H9 (cell line): ENCODE data around the gene PTPN7. TPM values are rescaled to one million over a fixed set of nuclear protein-coding genes. Genes with fewer than 3 reads are reported as not detected.
A peak's percentile ranks its signal among the peaks of the same experiment; 100 is the strongest.

Experiments used
- DNase-seq: peaks from one replicate; pipeline ENCODE4 v3.0.0-alpha.2; 2017
- H2AFZ ChIP-seq: one replicate; pipeline ENCODE4 v1.6.1; 2013; ENCODE audit warnings: mild to moderate bottlenecking, low read length, control low read depth, moderate library complexity
- H2AK5ac ChIP-seq: 2 replicates; pipeline ENCODE4 v1.6.1; 2013; ENCODE audit warnings: low read length, control low read depth, mixed read lengths; ENCODE audit not compliant: insufficient read length
- H2BK120ac ChIP-seq: one replicate; pipeline ENCODE4 v1.6.1; 2013; ENCODE audit warnings: low read depth, mild to moderate bottlenecking, low read length, control low read depth, inconsistent platforms; ENCODE audit not compliant: poor library complexity, severe bottlenecking
- H2BK12ac ChIP-seq: 2 replicates; pipeline ENCODE4 v1.6.1; 2013; ENCODE audit warnings: low read length, control low read depth, mixed read lengths, low read depth; ENCODE audit not compliant: insufficient read length
- H2BK15ac ChIP-seq: 2 replicates; pipeline ENCODE4 v1.6.1; 2013; ENCODE audit warnings: low read depth, low read length, control low read depth
- H2BK20ac ChIP-seq: one replicate; pipeline ENCODE4 v1.6.1; 2013; ENCODE audit warnings: low read depth, mild to moderate bottlenecking, low read length, control low read depth, inconsistent platforms; ENCODE audit not compliant: poor library complexity, severe bottlenecking
- H2BK5ac ChIP-seq: 2 replicates; pipeline ENCODE4 v1.6.1; 2013; ENCODE audit warnings: low read length, control low read depth, mixed read lengths; ENCODE audit not compliant: insufficient read length
- H3K14ac ChIP-seq: 2 replicates; pipeline ENCODE4 v1.6.1; 2013; ENCODE audit warnings: low read length, control low read depth; ENCODE audit not compliant: insufficient read depth
- H3K18ac ChIP-seq: 2 replicates; pipeline ENCODE4 v1.6.1; 2013; ENCODE audit warnings: low read depth, mild to moderate bottlenecking, mixed read lengths, low read length, control low read depth; ENCODE audit not compliant: insufficient read length
- H3K23ac ChIP-seq: 2 replicates; pipeline ENCODE4 v1.6.1; 2013; ENCODE audit warnings: low read length, control low read depth, mixed read lengths, low read depth; ENCODE audit not compliant: insufficient read length
- H3K23me2 ChIP-seq: 2 replicates; pipeline ENCODE4 v1.6.1; 2013; ENCODE audit warnings: low read depth, mild to moderate bottlenecking, mixed read lengths, low read length, control low read depth; ENCODE audit not compliant: insufficient read length, poor library complexity, severe bottlenecking
- H3K27ac ChIP-seq: 2 replicates; pipeline ENCODE4 v1.5.1; 2013; ENCODE audit warnings: low read length, control low read depth, mixed read lengths, low read depth; ENCODE audit not compliant: insufficient read length
- H3K27me3 ChIP-seq: 2 replicates; pipeline ENCODE4 v1.6.1; 2013; ENCODE audit warnings: low read length, control low read depth, inconsistent platforms; ENCODE audit not compliant: insufficient read depth
- H3K4ac ChIP-seq: 2 replicates; pipeline ENCODE4 v1.6.1; 2013; ENCODE audit warnings: low read depth, mild to moderate bottlenecking, control low read depth, inconsistent platforms, low read length, moderate library complexity
- H3K4me1 ChIP-seq: 2 replicates; pipeline ENCODE4 v1.6.1; 2013; ENCODE audit warnings: low read length, control low read depth, inconsistent platforms; ENCODE audit not compliant: insufficient read depth
- H3K4me2 ChIP-seq: 2 replicates; pipeline ENCODE4 v1.6.1; 2013; ENCODE audit warnings: low read length, control low read depth, mixed read lengths; ENCODE audit not compliant: insufficient read length, insufficient read depth
- H3K56ac ChIP-seq: 2 replicates; pipeline ENCODE4 v1.6.1; 2013; ENCODE audit warnings: low read depth, mild to moderate bottlenecking, mixed read lengths, low read length, control low read depth; ENCODE audit not compliant: insufficient read length
- H3K79me1 ChIP-seq: 2 replicates; pipeline ENCODE4 v1.6.1; 2013; ENCODE audit warnings: low read depth, mild to moderate bottlenecking, moderate library complexity, low read length, control low read depth, inconsistent platforms; ENCODE audit not compliant: insufficient read depth, poor library complexity, severe bottlenecking
- H3K79me2 ChIP-seq: 2 replicates; pipeline ENCODE4 v1.6.1; 2013; ENCODE audit warnings: low read length, control low read depth, inconsistent platforms; ENCODE audit not compliant: insufficient read depth
- H3K9ac ChIP-seq: 2 replicates; pipeline ENCODE4 v1.6.1; 2013; ENCODE audit warnings: low read length, control low read depth, mixed read lengths; ENCODE audit not compliant: insufficient read length; ENCODE audit errors: extremely low read depth
- H3K9me3 ChIP-seq: one replicate; pipeline ENCODE4 v1.6.1; 2013; ENCODE audit warnings: low read depth, low read length, inconsistent platforms; ENCODE audit not compliant: control insufficient read depth
- H3T11ph ChIP-seq: one replicate; pipeline ENCODE4 v1.6.1; 2013; ENCODE audit warnings: mild to moderate bottlenecking, low read length, control low read depth, inconsistent platforms
- H4K20me1 ChIP-seq: one replicate; pipeline ENCODE4 v1.6.1; 2013; ENCODE audit not compliant: control insufficient read depth, insufficient read length, insufficient read depth
- H4K5ac ChIP-seq: 2 replicates; pipeline ENCODE4 v1.6.1; 2013; ENCODE audit warnings: low read depth, mild to moderate bottlenecking, mixed read lengths, low read length, control low read depth; ENCODE audit not compliant: insufficient read length
- H4K8ac ChIP-seq: replicated peaks from 2 replicates; pipeline ENCODE4 v1.6.1; 2013; ENCODE audit warnings: low read length, control low read depth, mixed read lengths, low read depth; ENCODE audit not compliant: insufficient read length
- H4K91ac ChIP-seq: 2 replicates; pipeline ENCODE4 v1.6.1; 2013; ENCODE audit warnings: low read depth, mild to moderate bottlenecking, moderate library complexity, mixed read lengths, low read length, control low read depth; ENCODE audit not compliant: insufficient read length
- H3K27ac Mint-ChIP-seq, 3 experiments: 2 replicates in 2 of 3; 3 replicates in 1 of 3; pipeline ENCODE4 v1.8.0; 2020 to 2021; ENCODE audit warnings: mixed read lengths in 3 of 3, mild to moderate bottlenecking in 1 of 3, moderate library complexity in 1 of 3
- H3K27me3 Mint-ChIP-seq: 2 replicates; pipeline ENCODE4 v1.8.0; 2021; ENCODE audit warnings: low read depth, mild to moderate bottlenecking, moderate library complexity, mixed read lengths
- H3K36me3 Mint-ChIP-seq, 3 experiments: 2 replicates in 2 of 3; 3 replicates in 1 of 3; pipeline ENCODE4 v1.8.0; 2020 to 2021; ENCODE audit warnings: low read depth in 3 of 3, mixed read lengths in 3 of 3; ENCODE audit not compliant: insufficient read depth in 1 of 3
- H3K4me1 Mint-ChIP-seq, 2 experiments: 2 replicates each; pipeline ENCODE4 v1.8.0; 2020; ENCODE audit warnings: mixed read lengths in 2 of 2
- H3K4me3 Mint-ChIP-seq, 2 experiments: 2 replicates in 1 of 2; 3 replicates in 1 of 2; pipeline ENCODE4 v1.8.0; 2020 to 2021; ENCODE audit warnings: mild to moderate bottlenecking in 2 of 2, mixed read lengths in 2 of 2, moderate library complexity in 1 of 2
- H3K9me3 Mint-ChIP-seq, 2 experiments: 2 replicates in 1 of 2; 3 replicates in 1 of 2; pipeline ENCODE4 v1.8.0; 2020; ENCODE audit warnings: mild to moderate bottlenecking in 2 of 2, mixed read lengths in 2 of 2, moderate library complexity in 1 of 2
- WGBS: extraction: QIAGEN DNeasy Blood & Tissue Kit; methylation state at CpG from one replicate; pipeline ENCODE4 v1.1.7; 2013; ENCODE audit warnings: missing lambda C conversion rate, low lambda C conversion rate, mixed read lengths; ENCODE audit not compliant: insufficient read length; ENCODE audit errors: extremely low coverage; 5-methylcytosine and 5-hydroxymethylcytosine counted together
- total RNA-seq: library from RNA; stranded (reverse); gene quantifications from 2 replicates; pipeline ENCODE4 v1.2.1, GENCODE V29; 2021
- TF ChIP-seq, protein P1 (sequence below): fragments of 200-600 bp; sonication (generic); conservative IDR thresholded peaks from 3 replicates; pipeline ENCODE4 v1.8.0; 2021; ENCODE audit warnings: antibody characterized with exemption, mild to moderate bottlenecking

Gene PTPN7
- total RNA-seq, 1 experiment from 2014 or later: 0.72 TPM

- Histone ChIP-seq H3K4me2 (no peak overlapping the region), H2BK15ac (no peak overlapping the region), H4K91ac (no peak overlapping the region), H3K9me3 (no peaks in the 10 kb centered on the region), H2BK20ac (no peak overlapping the region), H3K27me3 (no peaks in the 10 kb centered on the region), H2AFZ (no peak overlapping the region), H3K18ac (no peak overlapping the region), H4K5ac (no peak overlapping the region), H4K8ac (no peak overlapping the region), H3K23ac (no peak overlapping the region), H3K9ac (no peak overlapping the region), H2AK5ac (no peak overlapping the region), H3K14ac (no peak overlapping the region), H3K27ac (no peak overlapping the region), H3K23me2 (no peaks in the 10 kb centered on the region), H2BK120ac (no peak overlapping the region), H3K4ac (no peak overlapping the region), H2BK5ac (no peak overlapping the region), H3K56ac (no peak overlapping the region), H3K79me2 (no peaks in the 10 kb centered on the region; the same call in 1 of the 2 replicates), H3K79me1 (no peaks in the 10 kb centered on the region), H2BK12ac (no peak overlapping the region), H4K20me1 (no peaks in the 10 kb centered on the region), H3K4me1 (no peaks in the 10 kb centered on the region), H3T11ph (no peak overlapping the region)
- Mint-ChIP-seq H3K4me1 (peaks cover 17 to 21% of the 10 kb centered on the region in 2 experiments), H3K36me3 (peaks cover 13 to 40% (median 34%) of the 10 kb centered on the region in 3 experiments; a peak in 6 of 7 replicates), H3K27ac (peak overlapping the region in 2 of 3 experiments; percentile 68 to 83; a peak in 2 of 7 replicates), H3K4me3 (no peak overlapping the region), H3K27me3 (no peaks in the 10 kb centered on the region), H3K9me3 (no peaks in the 10 kb centered on the region)
- no CpG with 5 or more reads among the region's 15 CpGs for WGBS
- TF ChIP-seq, protein P1, sequence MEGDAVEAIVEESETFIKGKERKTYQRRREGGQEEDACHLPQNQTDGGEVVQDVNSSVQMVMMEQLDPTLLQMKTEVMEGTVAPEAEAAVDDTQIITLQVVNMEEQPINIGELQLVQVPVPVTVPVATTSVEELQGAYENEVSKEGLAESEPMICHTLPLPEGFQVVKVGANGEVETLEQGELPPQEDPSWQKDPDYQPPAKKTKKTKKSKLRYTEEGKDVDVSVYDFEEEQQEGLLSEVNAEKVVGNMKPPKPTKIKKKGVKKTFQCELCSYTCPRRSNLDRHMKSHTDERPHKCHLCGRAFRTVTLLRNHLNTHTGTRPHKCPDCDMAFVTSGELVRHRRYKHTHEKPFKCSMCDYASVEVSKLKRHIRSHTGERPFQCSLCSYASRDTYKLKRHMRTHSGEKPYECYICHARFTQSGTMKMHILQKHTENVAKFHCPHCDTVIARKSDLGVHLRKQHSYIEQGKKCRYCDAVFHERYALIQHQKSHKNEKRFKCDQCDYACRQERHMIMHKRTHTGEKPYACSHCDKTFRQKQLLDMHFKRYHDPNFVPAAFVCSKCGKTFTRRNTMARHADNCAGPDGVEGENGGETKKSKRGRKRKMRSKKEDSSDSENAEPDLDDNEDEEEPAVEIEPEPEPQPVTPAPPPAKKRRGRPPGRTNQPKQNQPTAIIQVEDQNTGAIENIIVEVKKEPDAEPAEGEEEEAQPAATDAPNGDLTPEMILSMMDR: peak; percentile 91
- DNase-seq: peak; percentile 76
Observed at GRCh38 chr1:202135221-202135721, 25.1 kb downstream of the PTPN7 start.
